Keratinocyte (primary cell): ENCODE results near the gene EID1.

Experiments used
- CTCF ChIP-seq, 3 experiments: IDR thresholded peaks in 1 of 3; conservative IDR thresholded peaks in 1 of 3; optimal IDR thresholded peaks in 1 of 3; 2 replicates in 2 of 3; 3 replicates in 1 of 3; pipeline versions ENCODE3 to v1.5.1; 2011; ENCODE audit warnings: low read length in 3 of 3, mild to moderate bottlenecking in 3 of 3, moderate library complexity in 2 of 3, control low read depth in 1 of 3, inconsistent platforms in 1 of 3; ENCODE audit not compliant: insufficient read depth in 2 of 3; ENCODE audit errors: extremely low read depth in 1 of 3
- EZH2 ChIP-seq: IDR thresholded peaks from one replicate; pipeline ENCODE4 v1.6.1; 2012; ENCODE audit warnings: inconsistent platforms, mild to moderate bottlenecking, low read length, moderate library complexity

GRCh38 chr15:48905847-48906246, 27.9 kb downstream of the EID1 start:
- TF ChIP-seq CTCF (optimal IDR thresholded peaks at IDR 0.05 in 1 of 3, IDR thresholded peaks at IDR 0.05 in 1 of 3, conservative IDR thresholded peaks at IDR 0.05 in 1 of 3; ENCODE audit: extremely low read depth in 1 of 3, insufficient read depth in 2 of 3, low read length in 3 of 3) (no peak), EZH2 (no peak)
